GM21528 (cell line): ENCODE measurements around the gene TEX53.
A peak's percentile ranks its signal among the peaks of the same experiment; 100 is the strongest.

Experiments used
- ATAC-seq: cut with Tn5 transposase; IDR thresholded peaks from one replicate; pipeline ENCODE4 v1.9.1; 2021; ENCODE audit warnings: mild to moderate bottlenecking, moderate library complexity; ENCODE audit not compliant: unreplicated experiment, low FRiP score

Gene TEX53

GRCh38 chr9:114643001-114643400 is 14.6 kb downstream of the TEX53 start:
- ATAC-seq = no peak

DNA sequence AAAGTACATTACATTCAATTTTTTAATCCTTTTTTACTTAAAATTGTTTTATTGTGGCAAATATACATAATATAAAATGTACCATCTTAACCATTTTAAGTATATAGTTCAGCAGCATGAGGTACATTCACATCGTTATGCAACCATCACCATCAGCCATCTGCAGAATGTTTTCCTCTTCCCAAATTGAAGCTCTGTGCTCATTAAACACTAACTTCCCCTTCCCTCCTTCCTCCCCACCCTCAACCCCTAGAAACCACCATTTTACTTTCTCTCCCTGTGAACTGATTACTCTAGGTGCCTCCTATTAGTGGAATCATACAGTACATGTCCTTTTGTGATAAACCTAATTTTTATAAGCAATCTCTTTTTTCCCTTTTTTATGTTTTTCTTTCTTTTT is 15.6 kb downstream of the TEX53 start:
- ATAC-seq = no peak

DNA sequence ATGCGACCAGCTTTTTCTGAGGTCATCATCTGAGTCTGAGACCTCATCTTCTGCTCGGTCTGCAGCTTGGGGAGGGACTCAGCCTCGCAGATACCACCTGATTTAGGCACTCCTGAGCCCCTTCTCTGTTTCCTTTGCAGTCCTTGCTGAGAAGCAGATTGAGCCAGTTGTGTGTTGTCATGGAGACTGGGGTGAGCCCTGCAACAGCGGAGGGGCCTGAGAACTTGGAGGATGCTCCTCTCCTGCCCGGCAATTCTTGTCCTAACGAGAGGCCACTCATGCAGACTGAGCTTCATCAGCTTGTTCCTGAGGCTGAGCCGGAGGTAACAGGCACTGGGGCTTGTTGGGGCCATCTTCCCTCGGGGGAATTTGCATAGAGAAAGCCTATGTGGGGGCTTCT is 19.2 kb downstream of the TEX53 start:
- ATAC-seq = no peak

DNA sequence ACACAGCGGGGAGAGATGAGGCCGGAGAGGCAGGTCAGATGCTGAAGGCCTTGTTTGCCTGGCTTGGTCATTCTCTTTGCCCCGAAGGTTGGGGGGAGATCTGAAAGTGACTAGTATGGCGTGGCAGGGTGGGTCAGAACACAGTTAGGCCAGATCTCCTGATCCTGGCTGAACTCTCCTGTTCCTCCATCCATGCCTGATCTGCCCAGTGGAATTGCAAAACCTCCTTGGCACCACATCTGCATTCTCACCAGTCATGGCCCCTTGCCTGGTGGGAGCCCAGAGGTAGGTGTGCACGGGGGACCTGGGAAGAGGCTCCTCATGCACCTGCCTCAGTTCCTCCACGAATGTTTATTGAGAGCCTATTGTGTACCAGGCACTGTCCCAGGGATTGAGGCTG is 23.2 kb downstream of the TEX53 start:
- no peak for ATAC-seq

DNA sequence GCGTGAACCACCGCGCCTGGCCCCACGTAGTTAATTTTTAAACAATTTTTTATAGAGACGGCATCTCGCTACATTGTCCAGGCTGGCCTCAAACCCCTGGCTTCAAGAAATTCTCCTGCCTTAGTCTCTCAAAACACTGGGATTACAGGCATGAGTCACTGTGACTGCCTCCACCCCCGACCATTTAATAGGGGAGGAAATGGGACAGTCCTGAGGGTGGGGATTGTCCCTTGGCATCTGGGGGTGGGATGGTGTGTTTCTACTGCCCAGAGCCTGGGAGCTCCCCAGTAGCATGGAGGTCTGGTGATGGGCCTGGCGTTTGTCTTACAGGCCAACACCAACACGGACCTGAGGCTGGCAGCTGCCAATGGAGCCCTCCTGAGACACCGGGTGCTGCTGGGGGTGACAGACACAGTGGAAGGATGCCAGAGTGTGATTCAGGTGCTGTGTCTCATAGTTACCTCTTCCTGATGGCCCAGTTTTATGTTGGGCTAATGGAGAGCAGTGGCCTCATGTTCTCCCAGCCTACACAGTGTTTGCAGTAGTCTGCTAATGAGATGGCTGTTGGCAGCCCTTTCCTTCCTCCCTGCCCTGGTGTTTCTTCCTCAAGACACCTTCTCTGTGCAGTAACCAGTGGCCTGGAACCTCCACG is 24.0 kb downstream of the TEX53 start:
- no peak for ATAC-seq

- no peak for ATAC-seq
These were observed 26.4 kb downstream of the TEX53 start for GRCh38 chr9:114631166-114631565.

- no peak for ATAC-seq
These were observed 28.0 kb downstream of the TEX53 start for GRCh38 chr9:114629563-114630090.

GRCh38 chr9:114627553-114627952 is 30.1 kb downstream of the TEX53 start:
- no peak for ATAC-seq

- ATAC-seq = no peak
These were observed 31.1 kb downstream of the TEX53 start for GRCh38 chr9:114626415-114627020.

DNA sequence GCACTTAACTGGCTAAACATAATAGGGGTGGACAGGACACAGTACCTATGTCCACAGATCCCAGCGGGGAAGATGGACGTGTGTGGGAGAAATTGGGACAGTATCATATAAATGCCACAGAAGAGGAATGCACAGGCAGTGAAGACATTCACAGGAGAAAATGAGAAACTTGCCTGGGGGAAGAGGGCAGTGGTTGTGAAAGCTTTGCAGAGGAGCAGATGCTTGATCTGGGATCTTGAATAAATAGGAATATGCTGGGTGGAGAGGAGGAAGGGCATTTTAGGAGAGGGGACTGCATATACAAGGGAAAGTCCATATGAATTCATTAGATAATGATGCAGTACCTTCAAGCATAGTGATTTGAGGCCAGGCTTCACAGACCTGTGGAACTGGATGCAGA is 32.9 kb downstream of the TEX53 start:
- no peak for ATAC-seq

GRCh38 chr9:114621975-114622609 is 35.5 kb downstream of the TEX53 start:
- ATAC-seq = no peak

GRCh38 chr9:114621561-114621960 is 36.0 kb downstream of the TEX53 start:
- ATAC-seq = no peak

- peak; percentile 71 for ATAC-seq
These were observed 38.3 kb downstream of the TEX53 start for GRCh38 chr9:114619191-114619761.

DNA sequence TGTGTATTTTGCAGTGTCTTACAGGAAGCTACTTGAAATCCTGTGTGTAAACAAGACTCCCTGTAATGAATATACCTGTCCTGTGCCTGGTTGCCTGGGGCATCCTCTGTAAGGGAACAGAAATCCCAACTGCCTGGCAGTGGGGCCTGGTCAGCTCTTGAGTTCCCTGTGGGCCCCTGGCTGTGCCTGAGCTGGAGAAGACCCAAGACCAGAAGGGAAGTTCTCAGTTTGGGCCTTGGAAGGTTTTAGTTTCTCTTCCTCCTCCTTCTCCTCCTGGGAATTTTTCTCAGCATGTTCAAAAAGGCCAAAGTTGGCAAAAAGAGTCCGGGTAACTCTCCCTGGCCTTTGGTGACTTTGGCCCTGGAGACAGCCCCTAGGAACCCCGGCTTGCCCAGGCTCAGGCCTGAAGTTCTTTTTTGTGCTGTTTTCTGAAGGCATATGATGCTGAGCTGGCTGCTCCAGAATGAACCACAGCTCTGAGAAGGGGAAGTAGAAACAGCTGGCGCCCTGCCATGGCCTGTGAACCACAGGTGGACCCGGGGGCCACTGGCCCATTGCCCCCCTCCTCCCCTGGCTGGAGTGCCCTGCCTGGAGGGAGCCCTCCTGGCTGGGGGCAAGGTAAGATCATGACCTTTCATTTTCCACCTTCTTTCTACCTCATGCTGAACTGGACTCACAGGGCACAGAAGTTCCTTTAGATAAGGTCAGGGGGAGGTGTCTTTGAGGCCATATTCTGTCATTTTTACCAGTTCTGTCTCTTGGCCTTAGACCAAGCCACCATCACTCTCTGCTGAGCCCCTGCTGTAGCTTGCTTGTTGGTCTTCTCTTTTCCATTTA is 40.7 kb downstream of the TEX53 start:
- peak; percentile 53 for ATAC-seq

DNA sequence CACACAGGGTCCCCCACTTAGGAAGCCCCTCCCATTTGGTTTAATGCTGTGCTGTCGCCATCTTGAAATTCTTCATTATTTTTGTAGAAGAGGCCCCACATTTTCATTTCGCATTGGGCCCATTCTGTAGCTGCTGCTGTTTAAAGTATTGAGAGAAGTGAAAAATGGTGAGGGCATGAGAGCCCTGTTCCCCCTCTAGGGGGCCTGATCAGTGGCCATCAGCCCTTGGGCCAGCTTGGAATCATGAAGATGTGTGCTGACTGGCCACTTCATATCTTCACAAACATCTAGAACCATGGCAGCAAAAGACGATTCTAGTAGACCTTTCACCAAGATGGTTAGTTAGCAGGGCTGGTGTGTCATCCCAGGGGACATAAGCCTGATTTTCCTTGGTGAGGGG is 43.2 kb downstream of the TEX53 start:
- no peak for ATAC-seq

GRCh38 chr9:114613919-114614318 is 43.7 kb downstream of the TEX53 start:
- ATAC-seq = no peak

- no peak for ATAC-seq
These were observed 44.5 kb downstream of the TEX53 start for GRCh38 chr9:114613087-114613486.

DNA sequence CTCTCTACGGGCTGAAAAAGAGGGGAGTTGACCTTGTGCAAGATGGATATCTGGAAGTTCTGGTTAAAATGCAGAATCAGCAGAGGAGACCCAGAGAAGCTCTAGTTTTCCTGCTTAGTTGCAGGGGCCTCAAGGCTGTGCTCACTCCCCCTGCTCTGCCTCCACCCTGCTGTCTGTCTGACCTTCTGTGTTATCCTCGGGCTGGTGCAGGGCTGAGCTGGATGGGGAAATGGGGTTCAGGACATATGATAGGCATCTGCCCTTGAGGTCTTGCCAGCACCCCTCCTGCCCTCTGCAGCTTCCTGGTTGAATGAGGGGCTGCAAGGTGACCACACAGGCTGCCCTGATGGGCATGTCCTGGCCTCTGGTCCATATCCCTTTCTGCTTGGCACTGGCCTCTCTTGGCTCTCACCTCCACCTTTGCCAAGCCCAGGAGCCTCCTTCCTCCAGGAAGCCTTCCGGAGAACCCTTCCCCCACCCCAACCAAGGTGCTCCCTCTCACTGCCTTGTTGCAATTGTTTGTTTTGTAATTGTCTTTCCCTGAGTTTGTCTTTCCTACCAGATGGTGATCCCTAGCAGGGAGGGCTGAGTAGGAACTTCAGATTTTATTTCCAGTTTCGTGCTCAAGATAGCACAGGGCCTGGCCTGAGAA is 45.2 kb downstream of the TEX53 start:
- ATAC-seq = no peak

- ATAC-seq = peak; percentile 34
These were observed 45.9 kb downstream of the TEX53 start for GRCh38 chr9:114611516-114612271.

DNA sequence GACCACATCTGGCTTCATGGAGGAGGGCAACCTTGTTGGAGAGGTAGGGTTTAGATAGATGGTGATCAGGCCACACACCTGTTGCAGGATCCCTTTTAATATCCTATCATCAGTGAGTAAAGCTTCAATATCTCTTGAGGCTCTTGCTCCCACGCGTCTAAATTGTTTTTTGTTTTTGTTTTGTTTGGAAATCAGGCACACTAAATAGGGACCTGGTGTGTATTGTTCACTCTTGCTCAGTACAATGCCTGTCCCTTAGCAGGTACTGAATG is 49.1 kb downstream of the TEX53 start:
- no peak for ATAC-seq
